Thyroid gland (tissue), 4 donors: Measurements from ENCODE around the gene SYT15.

Source experiments
- POLR2A ChIP-seq, 2 donors: fragments of 450-650 bp; IDR thresholded peaks; one replicate each; pipeline ENCODE4 v1.6.1; 2017; ENCODE audit warnings: antibody characterized with exemption in 2 of 2, mild to moderate bottlenecking in 2 of 2, moderate library complexity in 1 of 2
- TF ChIP-seq, protein P1 (sequence below), 6 experiments: fragments of 200-600 bp in 3 of 6; fragments of 450-650 bp in 3 of 6; sonication (generic) in 3 of 6; IDR thresholded peaks; one replicate each; pipeline ENCODE4 v1.5.1; 2016 to 2019; ENCODE audit warnings: antibody characterized with exemption in 6 of 6, mild to moderate bottlenecking in 2 of 6, inconsistent platforms in 1 of 6, moderate library complexity in 1 of 6

DNA sequence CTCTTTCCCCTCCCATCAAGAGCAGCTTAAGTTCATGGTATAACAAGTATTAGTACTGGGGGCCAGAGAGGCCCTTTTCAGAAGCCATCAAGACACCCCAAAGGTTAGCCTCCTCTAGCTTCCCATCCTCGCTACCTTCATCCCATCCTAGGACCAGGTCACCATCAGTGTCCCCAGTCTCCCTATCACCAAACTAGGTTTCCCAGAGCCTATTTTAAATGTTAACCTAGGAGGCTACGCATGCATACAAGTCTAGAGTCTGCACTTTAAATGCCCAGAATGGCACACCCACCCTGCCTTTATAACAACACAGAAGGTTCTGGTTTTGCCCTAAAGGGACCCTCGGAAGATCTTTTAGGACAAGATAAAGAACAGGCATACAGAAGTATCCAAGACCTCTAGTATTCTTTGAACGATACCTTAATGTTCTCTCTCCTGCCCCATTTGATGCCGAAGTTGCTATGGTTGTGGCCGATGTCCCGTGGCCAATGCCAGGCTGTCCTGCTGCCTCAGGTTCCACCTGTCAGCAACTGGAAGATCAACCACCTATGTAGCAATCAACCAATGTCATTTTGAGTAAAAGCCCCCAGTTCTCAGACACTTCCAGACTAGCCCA lies 24.7 kb upstream of the SYT15 start:
- TF ChIP-seq, protein P1, sequence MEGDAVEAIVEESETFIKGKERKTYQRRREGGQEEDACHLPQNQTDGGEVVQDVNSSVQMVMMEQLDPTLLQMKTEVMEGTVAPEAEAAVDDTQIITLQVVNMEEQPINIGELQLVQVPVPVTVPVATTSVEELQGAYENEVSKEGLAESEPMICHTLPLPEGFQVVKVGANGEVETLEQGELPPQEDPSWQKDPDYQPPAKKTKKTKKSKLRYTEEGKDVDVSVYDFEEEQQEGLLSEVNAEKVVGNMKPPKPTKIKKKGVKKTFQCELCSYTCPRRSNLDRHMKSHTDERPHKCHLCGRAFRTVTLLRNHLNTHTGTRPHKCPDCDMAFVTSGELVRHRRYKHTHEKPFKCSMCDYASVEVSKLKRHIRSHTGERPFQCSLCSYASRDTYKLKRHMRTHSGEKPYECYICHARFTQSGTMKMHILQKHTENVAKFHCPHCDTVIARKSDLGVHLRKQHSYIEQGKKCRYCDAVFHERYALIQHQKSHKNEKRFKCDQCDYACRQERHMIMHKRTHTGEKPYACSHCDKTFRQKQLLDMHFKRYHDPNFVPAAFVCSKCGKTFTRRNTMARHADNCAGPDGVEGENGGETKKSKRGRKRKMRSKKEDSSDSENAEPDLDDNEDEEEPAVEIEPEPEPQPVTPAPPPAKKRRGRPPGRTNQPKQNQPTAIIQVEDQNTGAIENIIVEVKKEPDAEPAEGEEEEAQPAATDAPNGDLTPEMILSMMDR (IDR thresholded peaks at IDR 0.05): no peak
- TF ChIP-seq POLR2A (IDR thresholded peaks at IDR 0.05): no peak
